OCI-LY1 (cell line): ENCODE results near the gene CD47.

Source experiments
- H2AFZ ChIP-seq: fragments of 200-600 bp; sonication (generic), shearing (Covaris generic); 2 replicates; pipeline ENCODE4 v1.6.0; 2014; ENCODE audit warnings: antibody characterized with exemption, mild to moderate bottlenecking, low read length
- H3F3A ChIP-seq: fragments of 200-600 bp; sonication (generic), shearing (Covaris generic); 2 replicates; pipeline ENCODE4 v1.6.0; 2014; ENCODE audit warnings: mild to moderate bottlenecking, antibody characterized with exemption, low read length, moderate library complexity; ENCODE audit not compliant: insufficient read depth
- H3K27ac ChIP-seq: fragments of 200-600 bp; sonication (generic); 2 replicates; pipeline ENCODE4 v1.5.1; 2014; ENCODE audit warnings: low read length, mixed run types, mild to moderate bottlenecking, low read depth; ENCODE audit not compliant: poor library complexity, severe bottlenecking
- H3K27me3 ChIP-seq: fragments of 200-600 bp; sonication (generic); 2 replicates; pipeline ENCODE4 v1.6.0; 2014; ENCODE audit warnings: antibody characterized with exemption, mild to moderate bottlenecking, low read length, moderate library complexity; ENCODE audit not compliant: insufficient read depth
- H3K36me3 ChIP-seq: fragments of 200-600 bp; sonication (generic); 2 replicates; pipeline ENCODE4 v1.6.1; 2014; ENCODE audit warnings: mild to moderate bottlenecking, antibody characterized with exemption, low read length, moderate library complexity, mixed read lengths; ENCODE audit not compliant: insufficient read depth
- H3K4me1 ChIP-seq: fragments of 200-600 bp; sonication (generic); 2 replicates; pipeline ENCODE4 v1.5.1; 2014; ENCODE audit warnings: mild to moderate bottlenecking, low read length, moderate library complexity; ENCODE audit not compliant: insufficient read depth, severe bottlenecking
- H3K4me2 ChIP-seq: fragments of 200-600 bp; sonication (generic), shearing (Covaris generic); 2 replicates; pipeline ENCODE4 v1.6.1; 2014; ENCODE audit warnings: low read length
- H3K4me3 ChIP-seq: fragments of 200-600 bp; sonication (generic); 2 replicates; pipeline ENCODE4 v1.5.1; 2014; ENCODE audit warnings: low read length, low read depth, mild to moderate bottlenecking, mixed read lengths; ENCODE audit not compliant: poor library complexity, severe bottlenecking
- H3K79me2 ChIP-seq: fragments of 200-600 bp; shearing (Covaris generic); 2 replicates; pipeline ENCODE4 v1.6.1; 2016; ENCODE audit warnings: mixed run types, low read length, mixed read lengths; ENCODE audit not compliant: insufficient read depth
- H3K9ac ChIP-seq: fragments of 200-600 bp; sonication (generic), shearing (Covaris generic); 2 replicates; pipeline ENCODE4 v1.6.1; 2014; ENCODE audit warnings: mild to moderate bottlenecking, low read length, mixed read lengths
- H3K9me2 ChIP-seq: fragments of 200-600 bp; sonication (generic), shearing (Covaris generic); 2 replicates; pipeline ENCODE4 v1.6.1; 2014; ENCODE audit warnings: low read depth, mild to moderate bottlenecking, low read length, mixed read lengths
- H3K9me3 ChIP-seq: fragments of 200-600 bp; shearing (Covaris generic); 2 replicates; pipeline ENCODE4 v1.6.1; 2014; ENCODE audit warnings: low read length, mixed read lengths
- H4K20me1 ChIP-seq: fragments of 200-600 bp; sonication (generic), shearing (Covaris generic); 2 replicates; pipeline ENCODE4 v1.6.0; 2016; ENCODE audit warnings: mild to moderate bottlenecking, low read length; ENCODE audit not compliant: insufficient read depth
- EZH2 ChIP-seq: fragments of 200-600 bp; sonication (generic), shearing (Covaris generic); IDR thresholded peaks from 2 replicates; pipeline ENCODE4 v1.8.0; 2017; ENCODE audit warnings: borderline replicate concordance, mixed run types, mild to moderate bottlenecking, antibody characterized with exemption, low read length, moderate library complexity, mixed read lengths
- TF ChIP-seq, protein P1 (sequence below): fragments of 200-600 bp; sonication (generic), shearing (Covaris generic); IDR thresholded peaks from 2 replicates; pipeline ENCODE4 v1.5.1; 2017; ENCODE audit warnings: mild to moderate bottlenecking, antibody characterized with exemption, low read length, moderate library complexity, mixed read lengths

Gene CD47

DNA sequence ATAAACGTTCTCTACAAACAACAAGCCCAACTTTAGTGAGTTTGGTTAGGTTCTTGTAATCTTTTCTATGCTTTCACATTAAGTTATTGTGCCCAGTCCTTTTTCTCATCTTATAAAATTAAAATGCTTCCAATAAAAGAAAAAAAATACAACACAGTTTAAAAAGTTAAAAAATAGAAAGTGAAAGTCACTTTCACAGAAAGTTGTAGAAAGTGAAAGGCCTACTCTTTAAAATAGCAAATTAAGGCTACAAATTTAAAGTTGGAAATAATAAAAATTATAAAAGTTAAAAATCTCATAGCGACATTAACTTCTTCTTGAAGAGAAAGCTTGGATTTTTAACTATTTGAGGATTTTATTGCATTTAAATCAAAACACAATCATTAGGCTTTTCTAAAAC, 35.9 kb downstream of the CD47 start:
- H3K79me2 ChIP-seq = no peaks in the 10 kb centered on the region
- H3K36me3 ChIP-seq = peaks cover 88% of the 10 kb centered on the region
- H3K9me2 ChIP-seq = no peaks in the 10 kb centered on the region
- no peak overlapping the region for H3K27ac ChIP-seq
- no peak overlapping the region for H3K9ac ChIP-seq
- no peak overlapping the region for H3K4me3 ChIP-seq
- TF ChIP-seq, protein P1, sequence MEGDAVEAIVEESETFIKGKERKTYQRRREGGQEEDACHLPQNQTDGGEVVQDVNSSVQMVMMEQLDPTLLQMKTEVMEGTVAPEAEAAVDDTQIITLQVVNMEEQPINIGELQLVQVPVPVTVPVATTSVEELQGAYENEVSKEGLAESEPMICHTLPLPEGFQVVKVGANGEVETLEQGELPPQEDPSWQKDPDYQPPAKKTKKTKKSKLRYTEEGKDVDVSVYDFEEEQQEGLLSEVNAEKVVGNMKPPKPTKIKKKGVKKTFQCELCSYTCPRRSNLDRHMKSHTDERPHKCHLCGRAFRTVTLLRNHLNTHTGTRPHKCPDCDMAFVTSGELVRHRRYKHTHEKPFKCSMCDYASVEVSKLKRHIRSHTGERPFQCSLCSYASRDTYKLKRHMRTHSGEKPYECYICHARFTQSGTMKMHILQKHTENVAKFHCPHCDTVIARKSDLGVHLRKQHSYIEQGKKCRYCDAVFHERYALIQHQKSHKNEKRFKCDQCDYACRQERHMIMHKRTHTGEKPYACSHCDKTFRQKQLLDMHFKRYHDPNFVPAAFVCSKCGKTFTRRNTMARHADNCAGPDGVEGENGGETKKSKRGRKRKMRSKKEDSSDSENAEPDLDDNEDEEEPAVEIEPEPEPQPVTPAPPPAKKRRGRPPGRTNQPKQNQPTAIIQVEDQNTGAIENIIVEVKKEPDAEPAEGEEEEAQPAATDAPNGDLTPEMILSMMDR = no peak
- TF ChIP-seq EZH2 = no peak
- no peak overlapping the region for H2AFZ ChIP-seq
- no peaks in the 10 kb centered on the region for H3K9me3 ChIP-seq
- H4K20me1 ChIP-seq = no peaks in the 10 kb centered on the region
- no peaks in the 10 kb centered on the region for H3K27me3 ChIP-seq
- no peak overlapping the region for H3K4me2 ChIP-seq
- no peaks in the 10 kb centered on the region for H3F3A ChIP-seq
- H3K4me1 ChIP-seq = no peaks in the 10 kb centered on the region

DNA sequence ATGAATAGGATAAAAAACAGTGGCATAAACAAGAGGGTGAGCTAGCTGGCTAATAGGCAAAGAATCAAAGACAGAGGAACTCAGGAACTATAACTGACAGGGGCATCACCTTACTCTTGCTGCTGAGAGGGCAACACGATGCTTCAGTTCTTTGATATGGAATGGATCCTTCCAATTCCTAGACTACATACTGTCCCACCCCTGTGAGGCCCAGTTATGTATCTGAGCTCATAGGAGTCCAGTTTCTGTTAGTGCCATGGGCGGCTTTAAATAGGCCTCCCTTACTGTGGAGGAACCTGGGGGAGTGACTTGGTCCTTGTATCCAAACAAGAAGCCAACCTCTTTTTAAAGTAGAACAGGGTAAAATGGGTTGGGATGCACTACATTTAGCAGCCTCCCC, 37.3 kb downstream of the CD47 start:
- no peak overlapping the region for H3K9ac ChIP-seq
- no peak overlapping the region for H3K27ac ChIP-seq
- TF ChIP-seq EZH2 = no peak
- TF ChIP-seq, protein P1 = no peak
- H2AFZ ChIP-seq = no peak overlapping the region
- H3K27me3 ChIP-seq = no peaks in the 10 kb centered on the region
- H3K36me3 ChIP-seq = peaks cover 82% of the 10 kb centered on the region
- H3K4me2 ChIP-seq = no peak overlapping the region
- no peaks in the 10 kb centered on the region for H3K9me3 ChIP-seq
- H3K4me3 ChIP-seq = no peak overlapping the region
- H3F3A ChIP-seq = no peaks in the 10 kb centered on the region
- H3K9me2 ChIP-seq = no peaks in the 10 kb centered on the region
- H3K4me1 ChIP-seq = no peaks in the 10 kb centered on the region
- no peaks in the 10 kb centered on the region for H3K79me2 ChIP-seq
- no peaks in the 10 kb centered on the region for H4K20me1 ChIP-seq

DNA sequence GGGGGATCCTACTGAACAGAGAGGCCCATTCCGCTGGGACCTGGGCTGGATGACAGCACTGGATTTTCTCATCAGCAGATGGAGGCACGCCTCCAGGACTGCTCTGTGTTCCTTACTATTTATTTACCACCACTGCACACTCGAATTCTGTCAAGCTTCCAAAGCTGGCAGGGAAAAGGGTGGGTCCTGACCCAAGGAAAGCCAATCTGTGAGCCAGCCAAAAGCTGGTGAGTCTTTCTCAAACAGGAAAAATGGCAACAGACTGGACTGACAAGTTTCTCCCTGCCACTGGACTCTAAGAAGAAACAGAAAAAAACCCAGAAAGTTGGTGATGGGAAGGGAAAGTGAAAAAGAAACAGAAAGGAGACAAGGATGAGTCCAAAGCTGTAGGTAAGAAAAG, 37.8 kb downstream of the CD47 start:
- no peaks in the 10 kb centered on the region for H3K9me2 ChIP-seq
- H3K9ac ChIP-seq = no peak overlapping the region
- no peak overlapping the region for H3K27ac ChIP-seq
- H4K20me1 ChIP-seq = no peaks in the 10 kb centered on the region
- H3K79me2 ChIP-seq = no peaks in the 10 kb centered on the region
- H3K4me2 ChIP-seq = no peak overlapping the region
- H3K27me3 ChIP-seq = no peaks in the 10 kb centered on the region
- H2AFZ ChIP-seq = no peak overlapping the region
- no peaks in the 10 kb centered on the region for H3K4me1 ChIP-seq
- no peaks in the 10 kb centered on the region for H3K9me3 ChIP-seq
- no peak overlapping the region for H3K4me3 ChIP-seq
- peaks cover 79% of the 10 kb centered on the region for H3K36me3 ChIP-seq
- no peaks in the 10 kb centered on the region for H3F3A ChIP-seq
- TF ChIP-seq, protein P1 = no peak
- no peak for TF ChIP-seq EZH2
